Limb (tissue), 2 donors: ENCODE measurements around the gene GPLD1.
A peak's percentile ranks its signal among the peaks of the same experiment; 100 is the strongest.
"Not testable (repeated sequence)": the region's sequence is repeated elsewhere in the genome, so short reads cannot be mapped to it uniquely, and the experiment has no call there.

Experiments
- DNase-seq, 2 donors: peaks; one replicate each; pipeline ENCODE4 v3.0.0-alpha.2; 2016; ENCODE audit errors: extremely low spot score in 2 of 2

The GPLD1 gene

GRCh38 chr6:24419526-24419925 lies 69.9 kb downstream of the GPLD1 start:
- no peak for DNase-seq

DNA sequence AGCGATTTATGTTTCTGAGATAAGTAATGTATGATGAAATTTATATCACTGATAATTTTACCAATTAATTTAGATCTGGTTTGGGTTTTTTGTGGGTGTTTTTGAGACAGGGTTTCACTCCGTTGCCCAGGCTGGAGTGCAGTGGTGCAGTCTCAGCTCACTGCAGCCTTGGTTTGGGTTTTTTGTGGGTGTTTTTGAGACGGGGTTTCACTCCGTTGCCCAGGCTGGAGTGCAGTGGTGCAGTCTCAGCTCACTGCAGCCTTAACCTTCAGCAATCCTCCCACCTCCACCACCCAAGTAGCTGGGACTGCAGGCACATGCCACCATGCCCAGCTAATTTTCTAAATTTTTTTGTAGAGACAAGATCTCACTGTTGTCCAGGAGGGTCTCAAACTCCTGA lies 73.6 kb downstream of the GPLD1 start:
- DNase-seq, result no peak

DNA sequence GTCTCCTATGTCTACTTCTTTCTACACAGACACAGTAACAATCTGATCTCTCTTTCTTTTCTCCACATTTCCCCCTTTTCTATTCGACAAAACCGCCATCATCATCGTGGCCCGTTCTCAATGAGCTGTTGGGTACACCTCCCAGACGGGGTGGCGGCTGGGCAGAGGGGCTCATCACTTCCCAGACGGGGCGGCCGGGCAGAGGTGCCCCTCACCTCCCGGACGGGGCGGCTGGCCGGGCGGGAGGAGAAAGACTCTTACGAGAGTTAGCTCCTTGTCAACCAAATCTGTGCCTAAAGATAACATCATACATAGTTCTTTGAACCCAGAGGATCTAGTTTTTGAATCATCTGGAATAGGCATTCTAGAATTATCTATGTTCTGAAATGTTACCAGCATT lies 74.8 kb downstream of the GPLD1 start:
- DNase-seq, result not testable (repeated sequence)

- DNase-seq, result no peak
Measured at GRCh38 chr6:24412294-24412693, 77.1 kb downstream of the GPLD1 start.

- no peak for DNase-seq
Measured at GRCh38 chr6:24410622-24411021, 78.8 kb downstream of the GPLD1 start.

DNA sequence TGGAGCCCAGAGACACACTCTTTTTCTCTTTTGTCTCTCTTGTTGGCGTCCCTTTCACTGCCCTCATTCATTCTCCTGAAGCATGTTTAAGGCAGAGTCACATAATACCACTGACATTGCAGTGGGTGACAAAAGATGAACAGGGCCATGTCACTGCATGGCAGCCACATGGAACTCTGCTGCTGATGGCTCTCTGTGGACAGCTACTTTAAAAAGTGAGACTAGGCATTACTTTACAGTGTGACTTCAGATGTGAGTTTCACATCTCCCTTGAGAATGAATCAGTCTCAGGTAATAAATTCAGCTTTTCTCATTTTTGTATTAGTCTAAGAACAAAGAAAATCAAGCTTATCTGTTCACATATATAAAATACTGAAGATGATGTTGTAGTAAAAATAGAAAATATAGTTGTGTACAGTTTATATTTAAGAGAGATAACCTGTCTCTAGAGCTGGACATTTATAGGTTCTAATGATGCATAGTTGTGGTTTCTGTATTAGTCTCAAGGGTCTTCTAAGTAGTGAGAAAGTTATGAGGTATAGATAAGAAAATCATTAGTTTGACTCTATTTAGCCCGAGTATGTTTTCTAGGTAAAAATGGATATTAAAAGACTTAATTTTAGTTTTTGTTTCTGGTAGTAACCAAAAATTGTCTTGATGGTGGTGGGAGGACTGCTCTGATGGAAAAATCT lies 80.5 kb downstream of the GPLD1 start:
- DNase-seq, result no peak

- no peak for DNase-seq
Measured at GRCh38 chr6:24405262-24405661, 84.1 kb downstream of the GPLD1 start.

DNA sequence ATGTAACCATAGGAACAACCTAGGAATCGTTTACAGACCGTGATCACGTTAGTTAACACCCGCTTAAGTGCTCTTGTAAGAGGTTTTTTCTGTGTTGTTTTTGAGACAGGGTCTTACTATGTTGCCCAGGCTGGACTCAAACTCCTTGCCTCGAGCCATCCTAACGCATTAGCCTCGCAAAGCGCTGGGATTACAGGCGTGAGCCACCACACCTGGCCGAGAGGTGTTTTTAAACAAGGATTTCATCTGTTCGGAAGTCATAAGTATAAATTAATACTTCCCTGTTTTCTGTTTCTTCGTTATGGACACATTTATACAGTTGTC lies 85.9 kb downstream of the GPLD1 start:
- no peak for DNase-seq

DNA sequence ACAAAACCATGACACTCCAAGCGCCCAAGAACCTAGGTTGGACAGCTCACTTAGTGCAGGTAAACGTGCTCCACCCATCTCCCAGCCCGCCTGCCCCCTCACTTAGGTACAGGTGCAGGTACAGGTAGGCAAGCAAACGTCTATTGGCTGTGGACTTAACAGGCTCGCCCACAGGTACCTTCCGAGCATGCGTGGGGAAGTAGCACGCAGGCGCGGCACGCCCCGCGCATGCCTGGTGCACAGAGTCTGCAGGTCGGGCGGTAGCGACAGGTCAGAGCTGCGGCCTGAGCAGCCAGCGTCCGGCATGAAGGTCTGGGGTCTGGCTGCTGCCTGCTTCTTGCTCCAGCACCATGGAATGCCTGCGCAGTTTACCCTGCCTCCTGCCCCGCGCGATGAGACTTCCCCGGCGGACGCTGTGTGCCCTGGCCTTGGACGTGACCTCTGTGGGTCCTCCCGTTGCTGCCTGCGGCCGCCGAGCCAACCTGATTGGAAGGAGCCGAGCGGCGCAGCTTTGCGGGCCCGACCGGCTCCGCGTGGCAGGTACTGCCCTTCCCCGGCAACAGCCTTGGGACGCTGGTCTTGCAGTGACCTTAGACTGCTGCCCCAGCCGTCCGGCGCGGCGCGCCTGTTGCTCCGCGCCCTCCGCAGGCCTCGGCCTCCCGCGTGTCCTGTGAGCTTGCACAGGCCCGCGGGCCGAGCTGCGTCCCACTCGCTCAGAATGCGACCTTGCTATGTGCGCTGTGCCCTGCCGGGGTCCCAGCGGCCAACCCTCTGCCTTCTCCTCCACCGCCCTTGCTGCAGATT lies 86.5 kb downstream of the GPLD1 start, which contains the start of gene MRS2:
Gene MRS2 (plus strand): TSS at position 240 of the 804 bp plus-strand sequence. CDS start 111 bp downstream, at position 351.
- peak; percentile 73 to 84 for DNase-seq

DNA sequence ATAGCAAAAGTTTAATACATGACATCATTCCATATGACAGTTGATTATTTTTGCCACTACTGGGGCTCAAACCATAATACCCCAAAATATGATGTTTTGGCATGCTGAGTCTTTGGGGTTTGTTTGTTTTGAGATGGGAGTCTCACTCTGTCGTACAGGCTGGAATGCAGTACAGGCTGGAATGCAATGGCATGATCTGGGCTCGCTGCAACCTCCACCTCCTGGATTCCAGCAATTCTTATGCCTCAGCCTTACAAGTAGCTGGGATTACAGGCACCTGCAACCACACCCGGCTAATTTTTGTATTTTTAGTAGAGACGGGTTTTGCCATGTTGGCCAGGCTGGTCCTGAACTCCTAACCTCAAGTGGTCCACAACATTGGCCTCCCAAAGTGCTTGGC lies 87.9 kb downstream of the GPLD1 start:
- no peak for DNase-seq

DNA sequence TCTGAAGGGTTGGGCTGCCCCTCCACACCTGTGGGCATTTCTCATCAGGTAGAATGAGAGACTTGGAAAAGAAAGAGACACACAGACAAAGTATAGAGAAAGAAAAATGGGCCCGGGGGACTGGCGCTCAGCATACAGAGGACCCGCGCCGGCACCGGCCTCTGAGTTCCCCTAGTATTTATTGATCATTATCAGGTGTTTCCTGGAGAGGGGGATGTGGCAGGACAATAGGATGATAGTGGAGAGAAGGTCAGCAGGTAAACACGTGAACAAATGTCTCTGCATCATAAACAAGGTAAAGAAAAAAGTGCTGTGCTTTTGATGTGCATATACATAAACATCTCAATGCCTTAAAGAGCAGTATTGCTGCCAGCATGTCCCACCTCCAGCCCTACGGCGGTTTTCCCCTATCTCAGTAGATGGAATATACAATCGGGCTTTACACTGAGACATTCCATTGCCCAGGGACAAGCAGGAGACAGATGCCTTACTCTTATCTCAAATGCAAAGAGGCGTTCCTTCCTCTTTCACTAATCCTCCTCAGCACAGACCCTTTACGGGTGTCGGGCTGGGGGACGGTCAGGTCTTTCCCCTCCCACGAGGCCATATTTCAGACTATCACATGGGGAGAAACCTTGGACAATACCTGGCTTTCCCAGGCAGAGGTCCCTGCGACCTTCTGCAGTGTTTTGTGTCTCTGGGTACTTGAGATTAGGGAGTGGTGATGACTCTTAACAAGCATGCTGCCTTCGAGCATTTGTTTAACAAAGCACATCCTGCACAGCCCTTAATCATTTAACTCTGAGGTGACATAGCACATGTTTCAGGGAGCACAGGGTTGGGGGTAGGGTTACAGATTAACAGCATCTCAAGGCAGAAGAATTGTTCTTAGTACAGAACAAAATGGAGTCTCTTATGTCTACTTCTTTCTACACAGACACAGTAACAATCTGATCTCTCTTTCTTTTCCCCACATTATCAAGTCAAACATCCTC lies 89.0 kb downstream of the GPLD1 start:
- DNase-seq, result not testable (repeated sequence)

DNA sequence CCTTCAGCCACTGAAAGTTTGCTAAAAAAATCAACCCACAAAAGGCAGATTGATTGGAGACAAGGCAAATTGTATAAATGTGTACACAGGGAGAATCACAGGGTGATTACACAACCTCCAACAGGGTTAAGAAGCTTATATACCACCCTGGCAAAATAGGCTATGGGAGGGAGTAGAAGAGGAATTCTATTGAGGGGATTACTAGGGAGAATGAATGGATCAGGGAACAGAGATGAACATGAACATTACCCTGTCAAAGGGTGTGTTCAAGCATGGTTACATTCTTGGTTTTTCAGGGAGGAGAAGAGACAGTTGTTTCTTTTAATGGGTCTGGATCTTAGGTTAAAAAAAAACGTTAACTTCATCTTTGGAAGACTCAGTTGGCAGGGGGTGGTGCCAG lies 91.7 kb downstream of the GPLD1 start:
- no peak for DNase-seq

GRCh38 chr6:24396824-24397223 lies 92.6 kb downstream of the GPLD1 start:
- DNase-seq, result no peak

DNA sequence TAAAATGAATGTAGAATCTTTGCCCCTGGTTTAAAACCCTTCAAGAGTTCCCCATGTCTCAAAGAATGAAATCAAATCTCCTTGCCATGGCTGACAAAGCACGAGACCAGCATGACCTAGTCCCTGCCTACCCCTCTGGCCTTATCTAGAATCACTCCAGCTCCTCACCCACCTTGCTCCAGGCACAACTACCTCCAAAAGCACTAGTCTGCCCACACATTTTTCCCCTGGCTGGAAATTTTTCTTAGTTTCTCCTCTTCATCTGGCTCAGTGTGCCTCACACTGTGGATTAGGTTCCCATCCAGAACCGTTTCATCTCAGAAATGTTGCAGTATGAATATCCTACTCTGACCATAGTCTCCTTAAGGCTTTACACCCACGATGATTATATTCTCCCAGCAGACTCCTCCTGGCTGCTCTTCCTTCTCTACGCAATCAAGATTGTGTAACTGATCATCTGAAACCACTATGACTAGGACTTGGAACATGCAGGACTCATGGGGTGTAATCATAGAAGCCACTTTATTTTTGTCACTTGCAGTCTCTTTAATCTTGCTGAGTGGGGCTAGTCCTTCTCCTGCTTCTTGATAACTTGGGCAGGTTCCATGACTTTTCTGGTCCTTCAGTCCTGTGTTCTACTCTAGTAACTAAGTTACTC lies 94.5 kb downstream of the GPLD1 start:
- DNase-seq, result no peak

DNA sequence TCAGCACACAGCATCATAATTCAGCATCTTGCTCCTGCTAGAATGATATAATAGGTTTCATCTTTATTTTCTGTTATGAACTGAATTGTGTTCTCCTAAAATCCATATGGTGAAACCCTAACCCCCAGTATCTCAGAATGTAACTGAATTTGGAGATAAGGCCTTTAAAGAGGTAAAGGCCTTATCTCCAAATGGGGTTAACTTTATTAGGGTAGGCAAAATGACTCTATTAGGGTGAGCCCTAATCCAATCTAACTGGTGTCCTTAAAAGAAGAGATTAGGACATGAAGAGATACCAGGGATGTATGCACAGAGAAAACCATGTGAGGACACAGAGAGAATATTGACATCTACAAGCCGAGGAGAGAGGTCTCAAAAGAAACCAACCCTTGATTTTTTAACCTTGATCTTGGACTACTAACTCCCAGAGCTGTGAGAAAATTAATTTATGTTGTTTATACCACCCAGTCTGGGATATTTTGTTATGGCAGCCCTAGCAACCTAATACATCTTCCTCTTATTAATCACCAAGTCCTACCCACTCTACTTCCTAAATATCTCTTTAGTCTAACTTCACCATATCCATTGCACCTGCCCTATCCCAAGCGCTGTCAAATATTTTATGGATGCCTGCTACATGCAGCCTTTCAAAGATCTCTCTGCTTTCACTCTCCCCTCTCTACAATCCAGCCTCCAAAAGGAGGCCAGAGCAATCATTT lies 95.2 kb downstream of the GPLD1 start:
- DNase-seq, result no peak

GRCh38 chr6:24391756-24392405 lies 97.5 kb downstream of the GPLD1 start:
- DNase-seq, result no peak

GRCh38 chr6:24391208-24391607 lies 98.2 kb downstream of the GPLD1 start:
- no peak for DNase-seq

DNA sequence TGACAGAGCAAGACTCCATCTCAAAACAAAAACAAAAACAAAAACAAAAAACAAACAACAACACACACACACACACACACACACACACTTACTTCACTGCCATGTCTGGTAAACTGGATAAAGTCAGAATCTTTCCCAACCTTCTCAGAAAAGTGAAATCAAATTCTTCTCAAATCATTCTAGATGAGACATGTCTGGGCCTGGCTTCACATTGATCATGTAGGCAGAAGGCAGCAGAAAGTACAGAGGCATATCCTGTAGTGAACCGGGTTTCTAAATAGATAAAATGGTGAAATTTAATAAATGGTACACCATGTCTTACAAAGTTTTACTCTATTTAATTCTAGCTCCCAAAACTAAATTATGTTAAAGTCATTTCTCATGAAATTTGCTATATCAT lies 101.6 kb downstream of the GPLD1 start:
- no peak for DNase-seq

- no peak for DNase-seq
Measured at GRCh38 chr6:24385536-24386269, 103.7 kb downstream of the GPLD1 start.
